Erythroblast (primary cell): Measurements from ENCODE around the gene C19orf47.

ENCODE experiments used
- DNase-seq, 2 experiments: peaks; one replicate each; lab custom pipeline; 2025; lab: John Stamatoyannopoulos, UW
- GATA1 ChIP-seq: IDR thresholded peaks from 2 replicates; pipeline ENCODE4 v1.6.1; 2011; ENCODE audit warnings: low read depth, mild to moderate bottlenecking, control low read depth, low read length, moderate library complexity
- POLR2A ChIP-seq: IDR thresholded peaks from 2 replicates; pipeline ENCODE4 v1.6.1; 2011; ENCODE audit warnings: mild to moderate bottlenecking, low read length

Gene C19orf47

GRCh38 chr19:40283414-40284250 is 64.6 kb downstream of the C19orf47 start:
- TF ChIP-seq POLR2A (no peak), GATA1 (no peak)
- DNase-seq, result peak in 1 of 2 experiments; percentile 43

- DNase-seq, result no peak
- no peak for TF ChIP-seq POLR2A
- TF ChIP-seq GATA1, result no peak
Measured at GRCh38 chr19:40282920-40283319, 65.3 kb downstream of the C19orf47 start.

DNA sequence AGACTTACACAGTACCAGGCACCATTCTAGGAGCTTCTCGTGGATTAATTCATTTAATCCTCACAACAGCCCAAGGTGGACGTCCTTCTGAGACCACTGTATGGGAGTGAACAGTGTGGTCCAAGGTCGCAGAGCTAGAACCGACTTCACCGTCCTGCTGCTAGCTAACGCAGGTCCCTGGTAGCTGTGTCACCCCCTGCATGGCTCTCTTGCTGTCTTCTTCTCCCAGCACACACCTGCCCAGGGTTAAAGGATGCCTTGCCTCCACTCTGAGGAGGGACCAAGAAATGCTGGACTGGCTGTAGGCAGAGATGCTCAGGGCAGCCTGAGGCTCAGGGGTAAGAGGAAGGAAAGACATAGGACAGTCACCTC is 66.0 kb downstream of the C19orf47 start:
- TF ChIP-seq GATA1 (no peak), POLR2A (no peak)
- no peak for DNase-seq

- DNase-seq, result no peak
- no peak for TF ChIP-seq GATA1
- no peak for TF ChIP-seq POLR2A
Measured at GRCh38 chr19:40281381-40282208, 66.6 kb downstream of the C19orf47 start.

DNA sequence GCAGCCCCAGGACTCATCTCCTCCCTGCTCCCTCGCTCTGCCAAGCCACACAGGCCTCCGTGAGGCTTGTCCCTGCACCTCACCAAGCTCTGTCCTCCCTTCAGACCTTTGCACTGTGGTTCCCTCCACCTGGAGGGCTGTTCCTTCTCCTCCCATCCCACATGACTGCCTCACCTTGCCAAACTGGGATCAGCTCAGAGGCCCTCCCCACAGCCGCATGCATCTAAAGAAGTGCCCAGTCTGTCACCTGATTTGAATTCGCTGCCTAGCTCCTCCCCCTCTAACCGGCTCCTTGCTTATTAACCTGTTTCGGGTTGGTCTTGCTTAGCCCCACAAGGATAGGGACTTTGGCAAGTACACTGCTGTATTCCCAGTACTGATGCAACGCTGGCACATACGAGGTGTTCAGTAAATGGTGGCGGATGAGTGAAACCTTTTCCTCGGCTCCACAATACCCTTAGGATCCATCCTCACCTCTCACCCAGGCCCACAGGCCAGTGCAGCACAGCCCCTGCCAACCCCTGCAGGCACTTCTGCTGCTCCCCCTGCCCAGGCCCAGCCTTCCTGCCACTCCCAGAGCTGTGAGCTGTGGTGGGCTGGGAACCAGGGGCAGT is 67.5 kb downstream of the C19orf47 start:
- no peak for DNase-seq
- TF ChIP-seq POLR2A (peak; percentile 13), GATA1 (no peak)

DNA sequence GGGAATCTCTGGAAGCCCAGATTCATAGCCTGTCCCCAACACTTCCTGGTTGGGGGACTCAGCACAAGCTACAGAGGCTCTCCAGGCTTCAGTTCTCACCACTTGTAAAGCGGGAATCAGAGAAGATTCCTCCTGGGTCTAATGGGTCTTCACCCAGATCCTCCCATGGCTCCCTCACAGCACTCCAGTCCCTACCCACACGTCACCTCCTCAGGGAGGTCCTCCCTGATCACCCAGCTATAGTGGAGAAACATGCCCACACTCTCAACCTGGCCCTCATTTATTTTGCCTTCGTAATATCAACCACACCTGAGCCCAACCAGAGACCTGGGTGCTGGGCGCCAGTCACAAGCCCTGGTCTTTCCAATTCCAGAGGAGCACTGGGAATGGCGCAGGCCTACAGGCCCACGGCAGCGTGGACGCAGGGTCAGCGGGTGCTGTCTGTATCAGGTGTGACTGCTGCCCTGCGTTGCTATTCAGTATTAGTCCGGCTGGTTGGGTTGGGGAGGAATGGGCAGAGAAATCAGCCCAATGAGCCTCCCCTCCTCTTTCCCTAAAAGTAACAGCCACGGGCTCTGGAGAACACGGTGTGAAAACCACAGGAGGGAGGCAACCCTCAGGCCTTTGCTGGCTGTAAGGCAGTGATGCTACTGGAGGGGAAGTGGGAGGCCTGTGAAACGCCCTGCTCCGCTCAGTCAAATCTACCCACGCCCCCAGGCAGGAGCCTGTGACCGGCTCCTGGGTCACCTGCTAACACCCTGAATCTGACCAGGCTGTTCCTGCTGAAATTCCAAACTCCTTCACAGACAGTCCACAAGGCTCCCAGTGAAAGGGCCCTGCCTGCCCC is 68.2 kb downstream of the C19orf47 start:
- TF ChIP-seq POLR2A, result peak; percentile 11
- no peak for TF ChIP-seq GATA1
- no peak for DNase-seq

DNA sequence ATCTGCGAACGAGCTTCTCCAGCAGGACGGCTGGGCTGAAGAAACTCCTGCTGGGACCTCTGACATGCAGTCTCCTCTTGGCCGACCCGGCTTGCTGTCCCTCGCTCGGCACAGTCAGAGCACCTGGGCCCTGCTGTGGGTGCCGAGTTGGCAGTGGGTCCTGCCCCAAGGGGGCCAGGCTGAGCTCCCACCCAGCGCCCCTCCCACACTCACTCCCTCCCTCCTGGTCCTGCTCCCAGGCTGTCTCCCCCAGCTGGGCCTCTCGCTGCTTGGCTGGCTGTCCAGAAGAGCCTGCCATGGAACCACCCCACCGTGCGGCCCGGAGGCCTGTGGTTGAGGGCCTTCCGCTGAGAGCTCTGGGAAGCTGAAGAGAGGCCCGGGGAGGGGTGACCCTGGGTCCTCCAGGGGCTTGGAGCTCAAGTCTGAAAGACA is 69.1 kb downstream of the C19orf47 start:
- peak in 1 of 2 experiments; percentile 10 for DNase-seq
- TF ChIP-seq POLR2A (no peak), GATA1 (no peak)

DNA sequence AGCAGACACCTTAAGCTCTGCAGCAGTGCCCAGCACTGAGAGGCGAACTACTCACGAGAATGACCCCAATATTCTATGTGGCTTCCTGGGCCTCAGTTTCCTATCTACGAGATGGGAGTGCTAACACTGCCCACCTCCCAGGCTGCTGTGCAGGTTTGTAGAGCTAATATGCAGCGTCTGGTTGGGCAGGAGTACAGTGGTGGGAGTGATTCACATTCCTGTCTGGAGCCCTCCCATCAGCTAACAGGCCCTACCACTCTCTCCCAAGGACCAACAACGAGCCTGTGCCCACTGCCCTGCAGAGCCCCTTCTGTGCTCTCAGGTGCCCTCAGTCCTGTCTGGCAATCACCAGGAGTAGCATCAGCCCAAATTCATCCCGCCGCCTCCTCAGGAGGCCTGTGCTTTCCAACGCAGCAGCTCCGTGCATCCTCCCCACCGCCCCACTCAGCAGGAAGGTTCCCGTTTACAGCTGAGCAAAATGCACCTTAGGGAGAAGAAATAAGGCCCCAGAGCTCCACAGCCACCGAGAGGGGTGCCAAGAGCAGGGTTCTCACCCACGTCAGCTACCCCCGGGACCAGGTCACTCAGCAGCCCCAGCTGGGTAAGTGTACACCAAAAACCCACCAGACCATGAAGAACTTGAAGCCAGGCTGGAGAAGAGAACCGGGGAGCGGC is 69.7 kb downstream of the C19orf47 start:
- TF ChIP-seq GATA1, result no peak
- TF ChIP-seq POLR2A, result no peak
- DNase-seq, result no peak

DNA sequence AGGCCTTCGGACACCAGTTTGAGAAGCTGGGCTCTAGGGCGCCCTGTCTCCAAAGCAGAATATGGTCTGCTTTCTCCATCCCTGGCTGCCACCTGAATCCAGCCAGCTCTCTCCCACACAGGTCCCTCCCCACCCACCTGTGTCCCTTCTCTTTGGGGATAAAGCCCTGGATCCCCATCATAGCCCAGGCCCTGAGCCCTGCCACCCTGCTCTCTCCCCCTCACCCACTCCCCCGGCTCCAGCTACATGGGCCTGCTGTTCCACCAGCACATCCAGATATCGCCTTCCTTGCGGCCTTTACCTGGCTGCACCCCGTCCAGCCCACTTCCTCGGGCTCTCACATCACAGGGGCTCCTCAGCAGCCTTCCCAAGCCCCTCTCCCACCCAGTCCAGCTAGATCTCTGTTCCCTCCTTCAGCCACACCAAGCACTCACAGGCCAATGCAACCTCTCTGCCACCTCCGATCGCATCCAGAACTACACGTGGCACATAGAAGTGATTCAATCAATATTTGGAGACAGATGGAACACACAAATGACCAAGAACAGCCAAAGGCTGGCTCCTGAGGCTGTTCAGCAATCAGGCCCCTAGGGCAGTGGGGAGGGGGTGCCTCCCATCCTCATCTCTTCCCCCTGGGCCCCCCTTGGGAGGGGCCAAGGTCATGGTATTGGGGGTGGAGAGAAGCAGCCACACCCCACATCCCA is 70.7 kb downstream of the C19orf47 start:
- no peak for DNase-seq
- TF ChIP-seq POLR2A (no peak), GATA1 (no peak)

GRCh38 chr19:40274585-40275544 is 73.3 kb downstream of the C19orf47 start:
- no peak for TF ChIP-seq GATA1
- no peak for TF ChIP-seq POLR2A
- peak; percentile 40 for DNase-seq
